ENCODE measurements around the gene WWOX. TPM values are rescaled to one million over a fixed set of nuclear protein-coding genes. Genes with fewer than 3 reads are reported as not detected.

WWOX gene
- total RNA-seq, 1 donor from 2014 or later, result 19.2 TPM

GRCh38 chr16:78235876-78236275, 136.4 kb downstream of the WWOX start:
- Histone ChIP-seq H3K36me3 (no peaks in the 10 kb centered on the region), H3K4me3 (no peak overlapping the region), H3K27me3 (ENCODE audit: low read depth) (no peaks in the 10 kb centered on the region), H3K27ac (no peak overlapping the region), H3K9me3 (no peaks in the 10 kb centered on the region), H3K4me1 (no peaks in the 10 kb centered on the region)
- no peak for ATAC-seq
- intact Hi-C loops (cut with DNase I), result no loop called here
- TF ChIP-seq, protein P1, sequence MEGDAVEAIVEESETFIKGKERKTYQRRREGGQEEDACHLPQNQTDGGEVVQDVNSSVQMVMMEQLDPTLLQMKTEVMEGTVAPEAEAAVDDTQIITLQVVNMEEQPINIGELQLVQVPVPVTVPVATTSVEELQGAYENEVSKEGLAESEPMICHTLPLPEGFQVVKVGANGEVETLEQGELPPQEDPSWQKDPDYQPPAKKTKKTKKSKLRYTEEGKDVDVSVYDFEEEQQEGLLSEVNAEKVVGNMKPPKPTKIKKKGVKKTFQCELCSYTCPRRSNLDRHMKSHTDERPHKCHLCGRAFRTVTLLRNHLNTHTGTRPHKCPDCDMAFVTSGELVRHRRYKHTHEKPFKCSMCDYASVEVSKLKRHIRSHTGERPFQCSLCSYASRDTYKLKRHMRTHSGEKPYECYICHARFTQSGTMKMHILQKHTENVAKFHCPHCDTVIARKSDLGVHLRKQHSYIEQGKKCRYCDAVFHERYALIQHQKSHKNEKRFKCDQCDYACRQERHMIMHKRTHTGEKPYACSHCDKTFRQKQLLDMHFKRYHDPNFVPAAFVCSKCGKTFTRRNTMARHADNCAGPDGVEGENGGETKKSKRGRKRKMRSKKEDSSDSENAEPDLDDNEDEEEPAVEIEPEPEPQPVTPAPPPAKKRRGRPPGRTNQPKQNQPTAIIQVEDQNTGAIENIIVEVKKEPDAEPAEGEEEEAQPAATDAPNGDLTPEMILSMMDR (IDR thresholded peaks at IDR 0.05), result no peak
- no peak for DNase-seq

DNA sequence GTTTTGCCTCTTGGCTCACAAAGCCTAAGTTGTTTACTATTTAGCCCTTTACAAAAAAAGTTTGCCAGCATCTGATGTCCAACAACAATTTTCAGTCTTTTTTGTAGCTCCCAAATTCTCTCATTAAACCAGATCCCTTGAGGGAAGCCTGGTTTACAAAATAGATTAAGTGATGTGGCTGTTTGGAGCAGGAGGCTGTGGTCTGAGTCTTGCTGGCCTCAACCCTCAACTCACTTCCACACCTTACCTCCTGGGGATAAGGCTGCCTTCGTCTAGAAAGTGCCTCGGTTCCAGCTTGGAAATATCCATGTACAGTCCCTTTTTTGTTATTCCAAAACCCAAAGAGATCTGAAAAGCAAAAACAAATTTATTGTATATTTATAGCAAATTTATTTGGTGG, 138.4 kb downstream of the WWOX start:
- TF ChIP-seq, protein P1 (IDR thresholded peaks at IDR 0.05), result no peak
- H3K27ac ChIP-seq, result no peak overlapping the region
- H3K27me3 ChIP-seq (ENCODE audit: low read depth), result no peaks in the 10 kb centered on the region
- H3K9me3 ChIP-seq, result no peaks in the 10 kb centered on the region
- H3K36me3 ChIP-seq, result no peaks in the 10 kb centered on the region
- no peak for ATAC-seq
- DNase-seq, result no peak
- intact Hi-C loops (cut with DNase I), result no loop called here
- peaks cover 14% of the 10 kb centered on the region for H3K4me1 ChIP-seq
- no peak overlapping the region for H3K4me3 ChIP-seq

DNA sequence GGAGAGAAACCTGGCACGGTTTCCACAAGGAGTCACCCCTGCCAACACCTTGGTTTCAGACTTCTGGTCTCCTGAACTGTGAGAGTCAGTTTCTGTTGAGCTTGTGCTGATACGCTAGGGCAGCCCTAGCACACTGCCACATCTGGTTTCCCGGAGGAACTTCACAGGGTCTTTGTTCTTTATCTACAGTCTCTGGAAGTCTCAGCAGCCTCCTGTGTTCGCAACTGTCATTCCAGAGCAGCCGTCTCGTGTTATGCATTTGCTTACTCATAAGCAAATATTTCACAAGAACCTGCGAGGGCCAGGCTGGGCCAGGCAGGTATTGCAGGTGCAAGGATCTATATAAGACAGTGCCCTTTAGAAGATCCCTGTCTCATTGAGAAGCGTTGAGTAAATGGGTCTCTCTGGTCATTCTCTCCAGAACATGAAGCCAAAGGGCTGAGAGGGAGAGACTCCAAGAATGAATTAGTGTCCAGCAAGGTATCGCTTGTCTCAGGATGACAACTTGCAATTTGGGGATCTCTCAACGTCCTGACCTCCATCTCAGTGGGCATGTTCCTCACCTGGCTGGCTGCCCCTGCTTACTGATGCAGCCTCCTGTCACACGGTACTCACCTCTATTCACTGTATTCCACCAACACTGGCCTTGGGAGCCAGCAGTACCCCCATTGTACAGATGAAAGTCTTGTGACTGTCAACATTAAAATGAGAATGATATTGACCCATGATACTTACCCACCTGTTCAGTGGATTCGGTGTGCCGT, 141.2 kb downstream of the WWOX start:
- no peaks in the 10 kb centered on the region for H3K36me3 ChIP-seq
- no peaks in the 10 kb centered on the region for H3K27me3 ChIP-seq (ENCODE audit: low read depth)
- TF ChIP-seq, protein P1 (IDR thresholded peaks at IDR 0.05), result no peak
- peak; percentile 51 for DNase-seq
- H3K4me1 ChIP-seq, result peaks cover 14% of the 10 kb centered on the region
- no peaks in the 10 kb centered on the region for H3K9me3 ChIP-seq
- peak; percentile 66 to 86 for ATAC-seq
- no peak overlapping the region for H3K27ac ChIP-seq
- intact Hi-C loops (cut with DNase I), result no loop called here
- H3K4me3 ChIP-seq, result no peak overlapping the region

DNA sequence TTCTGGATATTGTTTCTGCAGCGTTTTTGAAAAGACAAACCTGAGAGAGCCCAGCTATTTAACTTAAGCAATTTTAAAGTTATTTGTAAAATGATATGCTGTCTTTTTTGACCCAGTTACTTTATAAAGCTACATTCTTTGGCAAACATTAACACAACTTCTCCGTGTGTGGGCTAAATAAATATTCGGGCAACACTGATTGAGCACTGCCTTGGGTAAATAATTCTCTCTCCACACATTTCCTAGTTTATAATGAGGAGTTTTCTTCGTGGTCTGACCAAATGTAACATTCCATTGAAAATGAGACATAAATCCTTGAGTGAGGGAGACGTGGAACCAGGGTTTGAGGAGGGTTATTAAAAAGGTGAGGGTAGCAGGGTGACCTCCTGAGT, 142.8 kb downstream of the WWOX start:
- ATAC-seq (peak in 1 of 2 donors; percentile 23), DNase-seq (no peak)
- no peaks in the 10 kb centered on the region for H3K9me3 ChIP-seq
- peaks cover 14% of the 10 kb centered on the region for H3K4me1 ChIP-seq
- H3K4me3 ChIP-seq, result no peak overlapping the region
- no peaks in the 10 kb centered on the region for H3K36me3 ChIP-seq
- intact Hi-C loops (cut with DNase I), result no loop called here
- peak overlapping the region; percentile 36 for H3K27ac ChIP-seq
- TF ChIP-seq, protein P1 (IDR thresholded peaks at IDR 0.05), result no peak
- H3K27me3 ChIP-seq (ENCODE audit: low read depth), result no peaks in the 10 kb centered on the region

DNA sequence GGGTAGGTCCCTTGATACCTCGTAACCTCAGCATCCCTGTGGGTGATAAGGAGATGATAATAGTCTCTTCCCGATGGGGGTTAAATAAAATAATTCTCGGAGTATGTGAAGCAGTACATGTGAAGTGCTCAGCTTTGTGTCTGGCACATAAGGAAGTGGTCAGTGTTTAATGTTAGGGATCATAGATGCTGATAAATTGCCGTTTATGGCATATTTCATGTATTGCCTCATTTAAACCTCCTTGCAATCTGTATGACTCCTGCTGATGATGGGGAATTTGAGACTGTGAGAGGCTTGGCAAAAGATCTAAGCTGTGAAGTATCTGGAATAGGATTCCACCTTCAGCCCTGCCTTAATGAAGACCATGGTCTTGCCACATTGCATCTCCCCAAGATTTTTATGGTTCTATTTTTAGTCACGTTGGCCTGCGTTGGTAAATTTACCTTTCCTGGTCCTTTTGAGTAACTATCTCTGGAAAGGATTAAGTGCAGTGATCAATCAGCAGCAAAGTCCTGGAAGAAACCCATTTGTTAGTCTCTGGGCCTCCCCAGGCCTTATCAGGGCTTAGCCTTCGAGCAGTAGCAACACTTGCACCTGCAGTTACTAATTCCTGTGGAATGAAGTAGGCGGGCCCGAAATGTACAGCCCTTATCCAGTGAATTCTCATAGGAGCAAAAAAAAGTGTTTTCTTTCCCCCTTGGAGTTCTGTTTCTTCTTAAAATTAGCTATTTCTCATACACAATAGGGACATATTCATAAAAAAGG, 144.9 kb downstream of the WWOX start:
- Histone ChIP-seq H3K9me3 (no peaks in the 10 kb centered on the region), H3K27ac (no peak overlapping the region), H3K27me3 (ENCODE audit: low read depth) (no peaks in the 10 kb centered on the region), H3K4me1 (peaks cover 14% of the 10 kb centered on the region), H3K4me3 (no peak overlapping the region), H3K36me3 (no peaks in the 10 kb centered on the region)
- intact Hi-C loops (cut with DNase I), result no loop called here
- peak; percentile 53 to 57 for ATAC-seq
- DNase-seq, result no peak
- TF ChIP-seq, protein P1 (IDR thresholded peaks at IDR 0.05), result no peak

Data from lower lobe of right lung (tissue), 2 donors.